Ovary (tissue), 3 donors: ENCODE measurements around the gene COQ8A.

Source experiments
- CTCF ChIP-seq, 3 donors: fragments of 450-650 bp in 2 of 3; fragments of 200-600 bp in 1 of 3; IDR thresholded peaks; one replicate each; pipeline versions ENCODE4 v1.5.1 to v1.8.0; 2016 to 2022; ENCODE audit warnings: antibody characterized with exemption in 3 of 3, mild to moderate bottlenecking in 1 of 3
- POLR2A ChIP-seq: fragments of 450-650 bp; IDR thresholded peaks from one replicate; pipeline ENCODE4 v1.6.1; 2017; ENCODE audit warnings: antibody characterized with exemption, mild to moderate bottlenecking, moderate library complexity
- donor health status: DM: no; HTN: no; CAD: no.

GRCh38 chr1:226964068-226964425 is 24.0 kb downstream of the COQ8A start:
- TF ChIP-seq CTCF (IDR thresholded peaks at IDR 0.05) (no peak), POLR2A (no peak)
